ENCODE results near the gene ASCC1. TPM values are rescaled to one million over a fixed set of nuclear protein-coding genes. Genes with fewer than 3 reads are reported as not detected.

The ASCC1 gene
- total and polyA plus RNA-seq, 2 of the 13 experiments (the other 11 are each of a cell fraction or from before 2014, with no cell fraction given): 21.6 to 30.1 TPM

GRCh38 chr10:72068901-72069446, 147.1 kb downstream of the ASCC1 start (continued):
- TF ChIP-seq ATF6 (CRISPR knock-in tag; conservative IDR thresholded peaks at IDR 0.05) (no peak), ZNF343 (CRISPR knock-in tag; IDR thresholded peaks at IDR 0.05) (no peak), KDM4B (CRISPR knock-in tag; IDR thresholded peaks at IDR 0.05) (no peak), RELA (CRISPR knock-in tag; IDR thresholded peaks at IDR 0.05) (no peak), TP53 (CRISPR knock-in tag; conservative IDR thresholded peaks at IDR 0.05) (no peak), MYPOP (CRISPR knock-in tag; IDR thresholded peaks at IDR 0.05) (no peak), CCDC6 (CRISPR knock-in tag; IDR thresholded peaks at IDR 0.05) (no peak), ZBTB1 (CRISPR knock-in tag; IDR thresholded peaks at IDR 0.05; ENCODE audit: borderline replicate concordance) (no peak), ZNF619 (CRISPR knock-in tag; IDR thresholded peaks at IDR 0.05) (no peak), ZNF207 (IDR thresholded peaks at IDR 0.05; ENCODE audit: borderline replicate concordance) (no peak), ZNF609 (CRISPR knock-in tag; IDR thresholded peaks at IDR 0.05; ENCODE audit: borderline replicate concordance) (peak; percentile 73; the same call in 1 of the 2 replicates), NR2F6 (IDR thresholded peaks at IDR 0.05) (peak; percentile 88), NR2F6 (CRISPR knock-in tag; IDR thresholded peaks at IDR 0.05) (peak; percentile 96), SP140L (CRISPR knock-in tag; IDR thresholded peaks at IDR 0.05; ENCODE audit: borderline replicate concordance) (no peak), SALL2 (CRISPR knock-in tag; IDR thresholded peaks at IDR 0.05) (no peak), TAF15 (IDR thresholded peaks at IDR 0.05; ENCODE audit: low read depth, low read length, poor library complexity, severe bottlenecking) (no peak), ZNF513 (CRISPR knock-in tag; conservative IDR thresholded peaks at IDR 0.05) (no peak), MTA1 (CRISPR knock-in tag; IDR thresholded peaks at IDR 0.05; ENCODE audit: borderline replicate concordance) (peak; percentile 94; the same call in 1 of the 2 replicates), YEATS2 (CRISPR knock-in tag; IDR thresholded peaks at IDR 0.05; ENCODE audit: borderline replicate concordance) (no peak), KDM6A (CRISPR knock-in tag; IDR thresholded peaks at IDR 0.05; ENCODE audit: low read depth) (peak; percentile 70; the same call in 1 of the 2 replicates), SRY (CRISPR knock-in tag; IDR thresholded peaks at IDR 0.05) (no peak), HOXA3 (CRISPR knock-in tag; IDR thresholded peaks at IDR 0.05) (peak; percentile 57; the same call in 1 of the 2 replicates)

Data from HepG2 (cell line).